Liver (tissue), 9 donors: ENCODE data around the gene C22orf23. TPM values are rescaled to one million over a fixed set of nuclear protein-coding genes. Genes with fewer than 3 reads are reported as not detected.

Experiments used
- DNase-seq: peaks from one replicate; pipeline ENCODE4 v3.0.0-alpha.2; 2017; ENCODE audit warnings: low spot score
- H3K27ac ChIP-seq, 2 donors: one replicate each; pipeline ENCODE4 v1.7.0; 2013; ENCODE audit warnings: inconsistent platforms in 2 of 2, low read length in 2 of 2, control low read depth in 1 of 2, low read depth in 1 of 2, mild to moderate bottlenecking in 1 of 2
- H3K27me3 ChIP-seq, 4 donors: one replicate each; pipeline versions ENCODE4 v1.6.1 to v1.7.0; 2013; ENCODE audit warnings: low read length in 3 of 4, inconsistent platforms in 1 of 4, mild to moderate bottlenecking in 1 of 4, moderate library complexity in 1 of 4; ENCODE audit not compliant: control insufficient read depth in 4 of 4, insufficient read depth in 4 of 4
- H3K36me3 ChIP-seq, 4 donors: one replicate each; pipeline versions ENCODE4 v1.6.1 to v1.7.0; 2013; ENCODE audit warnings: low read length in 3 of 4, mild to moderate bottlenecking in 3 of 4, low read depth in 1 of 4, moderate library complexity in 1 of 4; ENCODE audit not compliant: control insufficient read depth in 4 of 4, insufficient read depth in 3 of 4
- H3K4me1 ChIP-seq, 4 donors: one replicate each; pipeline versions ENCODE4 v1.6.1 to v1.7.0; 2013; ENCODE audit warnings: low read length in 3 of 4, mild to moderate bottlenecking in 3 of 4, moderate library complexity in 1 of 4; ENCODE audit not compliant: control insufficient read depth in 4 of 4, insufficient read depth in 4 of 4
- H3K4me3 ChIP-seq, 3 donors: one replicate each; pipeline versions ENCODE4 v1.6.1 to v1.7.0; 2013; ENCODE audit warnings: low read length in 3 of 3, control low read depth in 1 of 3, low read depth in 1 of 3, mild to moderate bottlenecking in 1 of 3
- H3K9ac ChIP-seq, 2 donors: one replicate each; pipeline ENCODE4 v1.7.0; 2013; ENCODE audit warnings: low read length in 2 of 2, mild to moderate bottlenecking in 2 of 2, moderate library complexity in 2 of 2, control low read depth in 1 of 2, low read depth in 1 of 2
- H3K9me3 ChIP-seq, 4 donors: one replicate each; pipeline versions ENCODE4 v1.6.1 to v1.7.0; 2013; ENCODE audit warnings: low read length in 3 of 4; ENCODE audit not compliant: control insufficient read depth in 4 of 4
- CTCF ChIP-seq: fragments of 150-350 bp; IDR thresholded peaks from 2 replicates; pipeline ENCODE4 v1.5.1; 2017; ENCODE audit warnings: improper control_type of control experiment, low read depth, low read length; ENCODE audit not compliant: missing input control
- FOXA1 ChIP-seq: IDR thresholded peaks from 2 replicates; pipeline ENCODE4 v1.6.1; 2016; ENCODE audit warnings: antibody characterized with exemption
- FOXA2 ChIP-seq: IDR thresholded peaks from 2 replicates; pipeline ENCODE4 v1.6.1; 2016; ENCODE audit warnings: antibody characterized with exemption
- NR2F2 ChIP-seq: IDR thresholded peaks from 2 replicates; pipeline ENCODE4 v1.6.1; 2016; ENCODE audit warnings: antibody characterized with exemption
- RAD21 ChIP-seq, 2 donors: IDR thresholded peaks; 2 replicates each; pipeline ENCODE4 v1.6.1; 2016; ENCODE audit warnings: antibody characterized with exemption in 2 of 2, mild to moderate bottlenecking in 2 of 2
- REST ChIP-seq: IDR thresholded peaks from 2 replicates; pipeline ENCODE4 v1.6.1; 2016; ENCODE audit warnings: antibody characterized with exemption, mild to moderate bottlenecking
- SP1 ChIP-seq: IDR thresholded peaks from 2 replicates; pipeline ENCODE4 v1.6.1; 2018; ENCODE audit warnings: antibody characterized with exemption, mild to moderate bottlenecking
- TAF1 ChIP-seq: conservative IDR thresholded peaks from 2 replicates; pipeline ENCODE4 v1.6.1; 2016; ENCODE audit warnings: antibody characterized with exemption, mild to moderate bottlenecking
- YY1 ChIP-seq: IDR thresholded peaks from 2 replicates; pipeline ENCODE4 v1.6.1; 2016; ENCODE audit warnings: antibody characterized with exemption, mild to moderate bottlenecking
- WGBS: extraction: QIAGEN DNeasy Blood & Tissue Kit; methylation state at CpG from one replicate; pipeline ENCODE4 v1.1.7; 2013; 5-methylcytosine and 5-hydroxymethylcytosine counted together
- polyA plus RNA-seq, 2 donors: library from polyadenylated mRNA; stranded (reverse) in 1 of 2; unstranded in 1 of 2; fragments of 200-250 nt in 1 of 2; fragments of >200 nt in 1 of 2; fragmentation: Nextera tagmentation in 1 of 2; extraction: Ambion mirVana in 1 of 2; gene quantifications; one replicate each; pipeline versions ENCODE4 v1.2.1 to v1.2.3, GENCODE V29; 2013 to 2015
- total RNA-seq, 2 donors: library from RNA; depleted of rRNA; stranded (reverse); fragments of >200 nt; gene quantifications; one replicate each; pipeline ENCODE4 v1.2.3, GENCODE V29; 2014
- TF ChIP-seq, protein P1 (sequence below): IDR thresholded peaks from 2 replicates; pipeline ENCODE4 v1.6.1; 2016; ENCODE audit warnings: antibody characterized with exemption
- donor health status: healthy.
- donor health status: healthy.
- donor health status: healthy.
- donor health status: healthy.
- donor health status: healthy.

Gene C22orf23
- total and polyA plus RNA-seq, 4 donors = 0.02 TPM; not detected in 3

- TF ChIP-seq REST (no peak), FOXA2 (no peak), SP1 (no peak), TAF1 (no peak)
Observed at GRCh38 chr22:37930952-37931440, 22.4 kb downstream of the C22orf23 start (continued).

DNA sequence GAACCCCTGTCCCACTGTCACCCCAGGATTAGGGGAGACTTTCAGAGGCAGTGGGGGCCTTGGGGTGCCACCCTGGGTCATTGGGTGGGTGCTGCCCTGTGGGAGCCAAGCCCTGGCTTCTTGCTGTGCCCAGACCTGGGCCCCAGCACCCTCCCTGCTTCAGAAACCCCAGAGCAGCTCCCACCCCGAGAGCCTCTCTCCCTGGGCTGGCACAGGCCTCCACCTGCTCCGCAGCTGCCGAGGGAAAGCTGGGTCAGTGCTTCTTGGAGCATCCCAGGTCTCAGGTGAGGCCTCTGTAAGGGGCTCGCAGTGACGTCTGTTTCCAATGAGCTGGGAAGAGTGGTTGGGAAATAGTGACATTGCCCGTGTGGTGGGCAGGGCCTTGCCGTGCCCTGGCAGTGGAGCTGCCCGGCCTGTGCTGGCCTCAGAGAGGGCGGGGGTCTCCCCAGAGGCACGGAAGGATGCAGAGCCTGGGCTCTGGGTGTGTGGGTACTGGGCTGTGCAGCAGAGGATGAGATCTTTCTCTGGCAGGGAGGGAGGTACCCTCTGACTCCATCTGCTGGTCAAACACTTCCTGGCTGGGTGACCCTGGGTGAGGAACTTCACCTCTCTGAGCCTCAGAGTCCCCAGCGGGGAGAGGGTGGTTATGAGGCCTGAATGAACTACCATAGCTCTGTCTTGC lies 23.0 kb downstream of the C22orf23 start:
- Histone ChIP-seq H3K4me1 (peaks cover 6 to 17% (median 10%) of the 10 kb centered on the region in 4 donors), H3K9ac (no peak overlapping the region), H3K27ac (no peak overlapping the region), H3K27me3 (no peaks in the 10 kb centered on the region), H3K4me3 (no peak overlapping the region), H3K9me3 (no peaks in the 10 kb centered on the region), H3K36me3 (peaks cover 3 to 33% (median 12%) of the 10 kb centered on the region in 4 donors)
- peak; percentile 33 for DNase-seq
- peak in 1 of 2 donors; percentile 54 for TF ChIP-seq RAD21 (IDR thresholded peaks at IDR 0.05)
- TF ChIP-seq CTCF = peak; percentile 22
- TF ChIP-seq FOXA1 = no peak
- no peak for TF ChIP-seq YY1
- 83% methylated on average over 11 of the region's 11 CpGs for WGBS

- no peaks in the 10 kb centered on the region for H3K27me3 ChIP-seq
- TF ChIP-seq RAD21 (IDR thresholded peaks at IDR 0.05) = no peak
- no peak for TF ChIP-seq NR2F2
- no peak for TF ChIP-seq YY1
- TF ChIP-seq, protein P1, sequence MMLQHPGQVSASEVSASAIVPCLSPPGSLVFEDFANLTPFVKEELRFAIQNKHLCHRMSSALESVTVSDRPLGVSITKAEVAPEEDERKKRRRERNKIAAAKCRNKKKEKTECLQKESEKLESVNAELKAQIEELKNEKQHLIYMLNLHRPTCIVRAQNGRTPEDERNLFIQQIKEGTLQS = no peak
- WGBS = 91% methylated on average over 5 of the region's 5 CpGs
- no peaks in the 10 kb centered on the region for H3K9me3 ChIP-seq
- no peak overlapping the region for H3K4me3 ChIP-seq
- no peak overlapping the region for H3K27ac ChIP-seq
- peaks cover 5 to 33% (median 13%) of the 10 kb centered on the region in 4 donors for H3K36me3 ChIP-seq
- H3K9ac ChIP-seq = no peak overlapping the region
- DNase-seq = no peak
- peaks cover 6 to 17% (median 10%) of the 10 kb centered on the region in 4 donors for H3K4me1 ChIP-seq
Observed at GRCh38 chr22:37929390-37929789, 24.0 kb downstream of the C22orf23 start.
